ENCODE measurements around the gene SEMA3A. TPM values are rescaled to one million over a fixed set of nuclear protein-coding genes. Genes with fewer than 3 reads are reported as not detected.

Gene SEMA3A
- total RNA-seq, 1 donor from 2014 or later: 0.14 TPM

DNA sequence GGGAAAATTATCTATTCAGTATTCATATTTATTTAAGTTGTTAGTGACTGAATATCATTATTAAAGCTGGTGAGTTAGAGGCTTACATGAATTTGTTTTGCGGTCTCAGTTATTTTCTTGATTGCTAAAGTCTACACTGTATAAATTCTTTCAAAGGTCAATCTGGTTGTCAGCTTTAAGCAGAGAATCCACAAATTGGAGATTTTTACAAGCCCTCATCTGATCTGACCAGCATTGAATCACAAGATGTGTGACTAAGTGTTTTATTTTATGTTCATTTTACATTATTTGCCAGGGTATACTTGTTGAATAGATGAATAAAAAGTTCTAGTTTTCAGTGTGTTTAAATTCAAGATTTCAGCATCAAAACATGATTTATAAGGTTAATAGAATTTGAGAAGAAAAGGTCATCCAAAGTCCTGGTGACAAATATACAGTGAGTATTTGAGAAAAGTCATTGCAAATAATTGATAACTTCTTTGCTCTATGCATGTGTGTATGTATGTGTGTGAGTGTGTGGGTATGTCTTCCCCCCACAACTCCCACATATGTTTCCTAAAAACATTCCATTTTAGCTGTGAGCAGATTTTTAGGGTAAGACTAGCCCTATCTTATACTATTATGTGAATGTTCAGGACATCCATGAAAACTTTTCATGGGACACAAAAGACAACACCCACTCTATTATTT, 4.4 kb downstream of the SEMA3A start:
- DNase-seq: no peak
- Mint-ChIP-seq H3K4me3 (no peak overlapping the region), H3K36me3 (ENCODE audit: low read depth) (no peaks in the 10 kb centered on the region), H3K9me3 (no peaks in the 10 kb centered on the region), H3K4me1 (peaks cover 20% of the 10 kb centered on the region), H3K27ac (no peak overlapping the region), H3K27me3 (peaks cover 12% of the 10 kb centered on the region)
- intact Hi-C loops (cut with micrococcal nuclease): no loop called here

DNA sequence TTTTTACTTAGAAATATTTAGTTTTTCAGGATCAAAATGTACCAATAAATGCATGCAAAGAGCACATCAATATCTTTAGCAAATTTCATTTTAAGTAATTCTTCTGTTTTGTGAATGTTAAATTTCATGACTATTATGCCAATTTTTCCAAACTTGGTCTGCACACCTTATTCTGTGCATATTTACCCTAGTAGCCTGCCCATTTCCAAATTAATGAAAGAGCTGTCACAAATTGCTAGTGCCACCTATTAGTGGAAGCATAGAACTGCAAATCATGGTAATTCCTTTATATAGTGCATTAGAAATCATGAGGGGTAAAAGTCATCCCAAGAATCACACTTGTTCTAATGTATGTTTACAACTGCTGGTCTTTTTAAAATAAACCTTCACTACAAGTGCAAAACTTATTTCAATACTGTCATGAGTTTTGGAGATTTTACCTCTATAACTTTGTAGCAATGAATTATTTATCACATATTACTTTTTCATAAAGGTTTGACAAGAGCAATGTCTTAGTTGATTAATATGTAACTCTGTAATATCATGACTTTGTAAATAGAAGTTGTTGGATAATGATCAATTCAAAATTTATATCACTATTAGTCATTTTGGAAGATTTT, 5.7 kb downstream of the SEMA3A start:
- H3K4me1 Mint-ChIP-seq: peaks cover 10% of the 10 kb centered on the region
- no peak overlapping the region for H3K4me3 Mint-ChIP-seq
- intact Hi-C loops (cut with micrococcal nuclease): loop anchor here (5.0 kb wide), 2 partner anchors 112 to 212 kb away; no protein-coding TSS in a partner anchor
- no peak for DNase-seq
- peaks cover 5% of the 10 kb centered on the region for H3K27me3 Mint-ChIP-seq
- H3K36me3 Mint-ChIP-seq (ENCODE audit: low read depth): no peaks in the 10 kb centered on the region
- H3K9me3 Mint-ChIP-seq: no peaks in the 10 kb centered on the region
- H3K27ac Mint-ChIP-seq: no peak overlapping the region

DNA sequence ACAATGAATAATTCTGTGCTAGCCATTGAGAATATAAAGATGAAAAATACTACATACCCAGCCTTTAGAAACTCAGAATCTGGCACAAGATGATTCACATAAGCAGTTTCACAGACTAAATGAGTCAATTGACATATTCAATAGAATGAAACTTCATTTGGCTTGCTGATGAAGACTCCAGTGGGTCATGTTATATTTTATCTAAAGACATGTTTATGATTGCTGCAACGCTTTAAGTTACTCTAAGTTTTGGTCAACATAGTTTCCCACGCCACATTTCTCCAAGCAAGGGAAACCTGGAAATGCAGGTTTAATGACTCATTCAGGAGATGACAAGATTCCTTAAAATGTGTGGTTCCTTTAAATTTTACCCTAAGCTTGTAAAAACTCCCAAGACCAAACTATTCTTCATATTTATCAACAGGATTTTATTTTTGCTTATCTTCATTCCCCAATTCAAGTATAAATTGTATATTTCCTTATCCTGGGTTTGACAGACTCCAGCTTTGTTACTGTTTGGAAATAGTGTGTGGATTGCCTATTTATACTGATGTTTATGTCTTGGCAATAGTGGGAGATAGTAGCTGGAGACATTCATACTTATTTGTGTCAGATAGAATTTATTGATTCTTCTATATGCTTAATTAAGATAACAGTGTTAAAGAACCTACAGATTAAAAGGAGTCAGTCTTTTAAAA, 6.6 kb downstream of the SEMA3A start:
- Mint-ChIP-seq H3K27me3 (peaks cover 5% of the 10 kb centered on the region), H3K27ac (no peak overlapping the region), H3K4me3 (no peak overlapping the region), H3K4me1 (peaks cover 10% of the 10 kb centered on the region), H3K36me3 (ENCODE audit: low read depth) (no peaks in the 10 kb centered on the region), H3K9me3 (no peaks in the 10 kb centered on the region)
- intact Hi-C loops (cut with micrococcal nuclease): loop anchor here (1.0 to 5.0 kb wide), 3 partner anchors 7 to 211 kb away; no protein-coding TSS in a partner anchor
- no peak for DNase-seq

DNA sequence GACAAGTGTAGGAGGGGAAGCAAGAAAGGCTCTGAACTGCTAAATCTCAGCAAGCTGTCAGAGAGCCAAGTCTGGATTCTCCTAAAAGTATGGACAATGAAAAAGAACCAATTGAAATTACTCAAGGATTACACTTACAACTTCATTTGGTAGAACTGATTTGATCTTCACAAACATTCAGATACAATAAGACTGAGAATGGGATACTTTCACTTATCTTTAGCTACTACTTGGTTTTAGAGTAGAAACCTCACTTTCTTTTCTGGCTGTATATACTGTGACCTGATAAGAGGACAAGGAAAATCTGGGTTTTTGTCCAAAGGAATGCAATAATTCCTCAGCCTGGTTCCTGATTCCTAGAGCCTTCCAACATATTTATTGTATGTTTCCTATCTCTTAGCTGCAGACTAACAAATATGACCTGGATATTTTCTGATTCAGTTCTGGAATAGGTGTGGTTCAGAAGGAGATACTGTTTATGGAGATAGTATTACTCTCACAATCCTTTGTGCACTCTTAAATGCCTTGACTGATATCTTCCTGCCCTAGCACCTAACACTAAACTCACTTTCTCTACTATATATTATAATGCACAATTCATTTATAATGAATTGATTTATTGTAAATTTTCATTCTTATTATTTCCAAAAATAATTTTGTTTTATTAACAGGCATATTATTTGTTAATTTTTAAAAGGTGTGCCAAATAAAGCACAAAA, 7.3 kb downstream of the SEMA3A start:
- intact Hi-C loops (cut with micrococcal nuclease): loop anchor here (1.0 to 5.0 kb wide), 3 partner anchors 8 to 210 kb away; no protein-coding TSS in a partner anchor
- Mint-ChIP-seq H3K4me3 (no peak overlapping the region), H3K27ac (no peak overlapping the region), H3K4me1 (peaks cover 10% of the 10 kb centered on the region), H3K36me3 (ENCODE audit: low read depth) (no peaks in the 10 kb centered on the region), H3K27me3 (peaks cover 5% of the 10 kb centered on the region), H3K9me3 (no peaks in the 10 kb centered on the region)
- no peak for DNase-seq

DNA sequence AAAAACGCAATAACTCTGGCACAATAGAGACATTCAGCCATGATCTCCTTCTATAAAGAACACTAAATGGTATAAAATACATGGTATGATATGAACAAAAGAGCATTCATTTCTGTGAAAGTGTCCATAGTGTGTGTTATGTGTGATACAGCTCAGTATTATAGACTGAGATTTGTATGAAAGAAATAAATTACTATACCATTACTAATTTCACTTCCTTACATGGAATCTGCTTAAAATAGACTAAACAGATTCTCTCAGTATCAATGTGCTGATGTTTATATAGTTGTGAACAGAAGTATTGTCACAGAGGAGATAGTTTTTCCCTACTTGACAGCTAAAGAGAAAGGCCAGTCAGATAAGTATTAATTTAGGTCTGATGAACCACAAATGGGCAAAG, 10.8 kb downstream of the SEMA3A start:
- no peak for DNase-seq
- Mint-ChIP-seq H3K4me1 (peaks cover 7% of the 10 kb centered on the region), H3K36me3 (ENCODE audit: low read depth) (no peaks in the 10 kb centered on the region), H3K9me3 (no peaks in the 10 kb centered on the region), H3K4me3 (no peak overlapping the region), H3K27ac (no peak overlapping the region), H3K27me3 (no peaks in the 10 kb centered on the region)
- intact Hi-C loops (cut with micrococcal nuclease): no loop called here

DNA sequence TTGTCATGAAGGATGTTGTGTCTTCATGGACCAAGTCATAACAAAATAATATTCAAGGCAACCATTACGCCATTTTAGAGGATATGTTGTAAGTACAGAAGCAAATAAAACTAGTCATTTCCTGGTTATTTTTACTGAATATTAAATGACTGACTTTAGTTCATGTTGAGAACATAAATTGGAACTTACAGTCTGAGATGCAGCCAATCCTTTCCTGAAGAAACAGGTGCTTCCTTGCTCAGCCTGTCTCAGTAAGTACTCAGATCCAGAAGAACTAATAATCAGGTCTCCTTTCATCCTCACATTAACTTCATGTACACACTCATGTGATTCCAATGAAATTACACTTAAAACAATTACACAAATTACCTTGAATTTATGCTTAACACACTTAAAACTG, 12.3 kb downstream of the SEMA3A start:
- Mint-ChIP-seq H3K36me3 (ENCODE audit: low read depth) (no peaks in the 10 kb centered on the region), H3K4me1 (peaks cover 5% of the 10 kb centered on the region), H3K4me3 (no peak overlapping the region), H3K9me3 (no peaks in the 10 kb centered on the region), H3K27ac (no peak overlapping the region), H3K27me3 (no peaks in the 10 kb centered on the region)
- no peak for DNase-seq
- intact Hi-C loops (cut with micrococcal nuclease): no loop called here

- no peak overlapping the region for H3K27ac Mint-ChIP-seq
- H3K27me3 Mint-ChIP-seq: no peaks in the 10 kb centered on the region
- no peak for DNase-seq
- H3K4me3 Mint-ChIP-seq: no peak overlapping the region
- no peaks in the 10 kb centered on the region for H3K4me1 Mint-ChIP-seq
- H3K36me3 Mint-ChIP-seq (ENCODE audit: low read depth): no peaks in the 10 kb centered on the region
- intact Hi-C loops (cut with micrococcal nuclease): no loop called here
- no peaks in the 10 kb centered on the region for H3K9me3 Mint-ChIP-seq
These were observed 13.0 kb downstream of the SEMA3A start for GRCh38 chr7:84181628-84182027.

GRCh38 chr7:84177758-84178412, 16.7 kb downstream of the SEMA3A start:
- intact Hi-C loops (cut with micrococcal nuclease): no loop called here
- H3K4me1 Mint-ChIP-seq: no peaks in the 10 kb centered on the region
- H3K36me3 Mint-ChIP-seq (ENCODE audit: low read depth): no peaks in the 10 kb centered on the region
- H3K27me3 Mint-ChIP-seq: no peaks in the 10 kb centered on the region
- no peaks in the 10 kb centered on the region for H3K9me3 Mint-ChIP-seq
- no peak overlapping the region for H3K27ac Mint-ChIP-seq
- no peak overlapping the region for H3K4me3 Mint-ChIP-seq
- DNase-seq: no peak

GRCh38 chr7:84176716-84177115, 17.9 kb downstream of the SEMA3A start:
- H3K27me3 Mint-ChIP-seq: no peaks in the 10 kb centered on the region
- H3K4me1 Mint-ChIP-seq: no peaks in the 10 kb centered on the region
- no peaks in the 10 kb centered on the region for H3K36me3 Mint-ChIP-seq (ENCODE audit: low read depth)
- no peak overlapping the region for H3K4me3 Mint-ChIP-seq
- no peaks in the 10 kb centered on the region for H3K9me3 Mint-ChIP-seq
- no peak overlapping the region for H3K27ac Mint-ChIP-seq
- intact Hi-C loops (cut with micrococcal nuclease): no loop called here
- DNase-seq: no peak

DNA sequence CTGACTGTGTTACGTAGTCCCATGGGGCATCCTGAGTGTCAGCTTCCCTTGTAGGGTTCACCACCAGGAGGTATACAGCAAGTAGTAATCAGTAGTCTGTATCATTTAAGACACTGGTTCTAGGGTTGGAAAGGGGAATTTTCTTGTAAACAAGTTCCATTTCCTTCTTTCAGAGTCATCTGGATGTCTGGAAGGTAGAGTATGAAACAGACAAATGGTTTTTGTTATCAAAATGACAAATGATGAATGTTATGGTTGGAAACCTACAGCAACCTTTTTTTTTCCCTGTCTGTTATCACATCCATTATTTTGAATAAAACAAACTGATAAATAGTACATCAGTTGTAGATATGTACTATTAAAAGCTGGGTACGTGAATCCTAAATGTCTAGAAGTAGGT, 19.1 kb downstream of the SEMA3A start:
- no peaks in the 10 kb centered on the region for H3K36me3 Mint-ChIP-seq (ENCODE audit: low read depth)
- intact Hi-C loops (cut with micrococcal nuclease): no loop called here
- no peak overlapping the region for H3K4me3 Mint-ChIP-seq
- H3K27me3 Mint-ChIP-seq: no peaks in the 10 kb centered on the region
- no peak for DNase-seq
- no peaks in the 10 kb centered on the region for H3K9me3 Mint-ChIP-seq
- H3K4me1 Mint-ChIP-seq: no peaks in the 10 kb centered on the region
- H3K27ac Mint-ChIP-seq: no peak overlapping the region

- H3K36me3 Mint-ChIP-seq (ENCODE audit: low read depth): no peaks in the 10 kb centered on the region
- intact Hi-C loops (cut with micrococcal nuclease): no loop called here
- no peaks in the 10 kb centered on the region for H3K9me3 Mint-ChIP-seq
- no peaks in the 10 kb centered on the region for H3K4me1 Mint-ChIP-seq
- no peak overlapping the region for H3K4me3 Mint-ChIP-seq
- H3K27ac Mint-ChIP-seq: no peak overlapping the region
- no peak for DNase-seq
- H3K27me3 Mint-ChIP-seq: no peaks in the 10 kb centered on the region
These were observed 23.9 kb downstream of the SEMA3A start for GRCh38 chr7:84170646-84171045.

DNA sequence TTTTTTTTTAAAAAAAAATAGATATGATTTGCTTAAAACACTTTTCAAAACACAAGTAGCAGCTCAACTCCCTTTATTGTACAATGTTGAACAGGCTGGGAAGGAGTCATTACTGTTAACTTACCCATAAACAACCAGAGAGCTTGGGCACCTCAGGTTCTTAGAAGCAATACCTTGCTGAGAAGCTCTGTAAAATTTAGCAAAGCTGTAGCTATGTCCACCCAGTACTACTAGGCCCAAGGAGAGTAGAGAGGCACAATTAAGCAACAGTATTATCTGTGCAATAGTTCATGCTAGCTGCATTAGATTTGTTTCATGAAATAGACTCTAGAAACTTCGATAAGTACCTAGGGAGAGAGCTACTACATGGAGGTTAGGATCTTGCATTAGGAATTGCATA, 32.0 kb downstream of the SEMA3A start:
- H3K4me3 Mint-ChIP-seq: no peak overlapping the region
- no peak overlapping the region for H3K27ac Mint-ChIP-seq
- no peaks in the 10 kb centered on the region for H3K27me3 Mint-ChIP-seq
- intact Hi-C loops (cut with micrococcal nuclease): no loop called here
- H3K36me3 Mint-ChIP-seq (ENCODE audit: low read depth): no peaks in the 10 kb centered on the region
- no peaks in the 10 kb centered on the region for H3K9me3 Mint-ChIP-seq
- H3K4me1 Mint-ChIP-seq: no peaks in the 10 kb centered on the region
- DNase-seq: no peak

GRCh38 chr7:84162125-84162524, 32.5 kb downstream of the SEMA3A start:
- Mint-ChIP-seq H3K4me1 (no peaks in the 10 kb centered on the region), H3K27ac (no peak overlapping the region), H3K4me3 (no peak overlapping the region), H3K9me3 (no peaks in the 10 kb centered on the region), H3K36me3 (ENCODE audit: low read depth) (no peaks in the 10 kb centered on the region), H3K27me3 (no peaks in the 10 kb centered on the region)
- DNase-seq: no peak
- intact Hi-C loops (cut with micrococcal nuclease): no loop called here

Measured in activated CD4-positive, alpha-beta T cell treated with anti-CD3 and anti-CD28 coated beads, Interleukin-2, amount 10 ng/mL, durations not matched to agents 24 days and 14 days (primary cell).